Activated CD4-positive, alpha-beta T cell treated with anti-CD3 and anti-CD28 coated beads, Interleukin-2, amount 10 ng/mL, durations not matched to agents 24 days and 14 days (primary cell): ENCODE data around the gene PPIL6. TPM values are rescaled to one million over a fixed set of nuclear protein-coding genes. Genes with fewer than 3 reads are reported as not detected.

Experiments used
- DNase-seq: peaks from one replicate; pipeline ENCODE4 v3.0.0; 2022
- H3K27ac Mint-ChIP-seq: one replicate; pipeline ENCODE4 v1.8.0; 2022; ENCODE audit warnings: mild to moderate bottlenecking, mixed read lengths
- H3K27me3 Mint-ChIP-seq: one replicate; pipeline ENCODE4 v1.8.0; 2022; ENCODE audit warnings: mixed read lengths
- H3K36me3 Mint-ChIP-seq: one replicate; pipeline ENCODE4 v1.8.0; 2022; ENCODE audit warnings: low read depth, mild to moderate bottlenecking, mixed read lengths
- H3K4me1 Mint-ChIP-seq: one replicate; pipeline ENCODE4 v1.8.0; 2021; ENCODE audit warnings: mixed read lengths
- H3K4me3 Mint-ChIP-seq: one replicate; pipeline ENCODE4 v1.8.0; 2022; ENCODE audit warnings: mild to moderate bottlenecking, moderate library complexity, mixed read lengths
- H3K9me3 Mint-ChIP-seq: one replicate; pipeline ENCODE4 v1.8.0; 2021; ENCODE audit warnings: mixed read lengths
- intact Hi-C: fragments of 100-400 bp; cut with micrococcal nuclease; formaldehyde crosslinking; loops from one replicate; pipeline ENCODE4 v1.15.1; 2023
- total RNA-seq: library from RNA; stranded (reverse); gene quantifications from 2 replicates; pipeline ENCODE4 v1.2.3, GENCODE V29; 2022

PPIL6 gene
- total RNA-seq, 1 donor from 2014 or later = not detected

DNA sequence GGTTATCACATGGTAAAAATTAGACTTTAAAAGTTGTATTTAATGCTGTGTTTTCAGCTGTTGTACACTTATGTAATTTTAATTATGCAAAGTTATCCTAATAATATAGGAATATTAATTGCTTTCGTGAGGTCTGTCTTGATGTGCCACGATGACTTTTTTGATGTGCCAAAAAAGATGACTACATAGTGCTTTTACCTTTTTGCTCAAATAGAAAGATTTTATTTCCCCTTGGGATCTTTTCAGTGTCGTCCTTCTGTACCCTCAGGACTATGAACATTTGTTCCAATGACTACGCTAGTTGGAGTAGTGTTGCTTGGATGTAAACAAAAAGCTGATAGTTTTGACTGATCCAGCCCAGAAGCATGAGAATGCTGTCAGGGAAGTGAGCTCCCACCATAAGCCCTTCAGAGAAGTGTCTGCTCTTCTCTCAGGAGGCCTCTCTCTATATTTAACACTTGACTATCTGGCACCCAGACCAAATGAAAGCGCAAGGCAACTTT lies 56.9 kb downstream of the PPIL6 start:
- H3K4me1 Mint-ChIP-seq = peaks cover 23% of the 10 kb centered on the region
- H3K36me3 Mint-ChIP-seq = peaks cover 24% of the 10 kb centered on the region
- peaks cover 7% of the 10 kb centered on the region for H3K27me3 Mint-ChIP-seq
- no peaks in the 10 kb centered on the region for H3K9me3 Mint-ChIP-seq
- H3K4me3 Mint-ChIP-seq = peak overlapping the region; percentile 96
- peak overlapping the region; percentile 99 for H3K27ac Mint-ChIP-seq
- peak; percentile 63 for DNase-seq
- intact Hi-C loops = loop anchor here (1.0 to 5.0 kb wide), 14 partner anchors 57 to 1667 kb away; partner anchors contain the start of genes CDC40, CDK19, CEP57L1 and MICAL1

DNA sequence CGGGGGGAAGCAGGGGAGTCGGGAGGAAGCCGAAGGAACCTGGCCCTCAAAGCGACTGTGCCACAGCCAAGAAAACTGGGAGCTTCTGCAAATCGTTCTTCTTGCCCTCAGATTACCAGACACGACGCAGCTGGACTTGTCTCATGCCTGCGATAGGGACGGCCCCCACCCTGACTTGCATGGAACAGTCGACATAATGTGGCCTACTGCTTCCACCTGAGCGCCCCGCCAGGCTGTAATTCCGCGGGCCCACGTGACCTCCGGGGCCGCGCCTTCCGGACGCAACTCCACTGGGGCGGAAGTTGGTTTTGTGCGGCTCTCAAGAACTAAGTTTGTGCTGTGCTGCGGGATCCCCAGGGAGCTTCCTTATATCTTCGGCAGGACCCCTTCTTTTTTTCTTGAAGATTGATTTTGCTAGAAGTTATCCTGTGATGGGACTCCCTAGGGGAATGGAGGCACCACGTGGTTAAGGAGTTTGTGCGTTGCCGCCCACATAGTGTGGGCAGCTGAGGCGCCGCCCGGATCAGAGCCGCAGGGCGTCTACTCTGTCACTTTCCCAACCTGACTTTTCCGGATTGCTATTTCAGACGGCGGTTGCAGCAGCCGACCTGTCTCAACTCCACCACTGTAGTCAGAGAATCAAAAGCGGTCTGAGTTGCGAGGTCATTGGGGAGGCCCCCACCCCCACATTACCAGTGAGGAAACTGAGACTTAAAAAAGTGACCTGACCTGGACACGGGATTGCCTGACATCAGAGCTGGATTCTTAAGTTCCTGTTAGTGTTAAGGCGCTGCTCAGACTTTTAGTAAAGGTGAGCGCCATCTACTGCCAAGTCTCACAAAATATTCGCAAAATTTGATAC lies 57.6 kb downstream of the PPIL6 start:
- no peaks in the 10 kb centered on the region for H3K9me3 Mint-ChIP-seq
- H3K4me1 Mint-ChIP-seq = peaks cover 30% of the 10 kb centered on the region
- H3K27me3 Mint-ChIP-seq = peaks cover 4% of the 10 kb centered on the region
- intact Hi-C loops = loop anchor here (1.0 to 5.0 kb wide), 16 partner anchors 57 to 1666 kb away; partner anchors contain the start of genes AK9, CDC40, CDK19 and CEP57L1
- peak overlapping the region; percentile 99 for H3K27ac Mint-ChIP-seq
- H3K4me3 Mint-ChIP-seq = peak overlapping the region; percentile 96
- peak; percentile 97 for DNase-seq
- H3K36me3 Mint-ChIP-seq = peaks cover 31% of the 10 kb centered on the region

DNA sequence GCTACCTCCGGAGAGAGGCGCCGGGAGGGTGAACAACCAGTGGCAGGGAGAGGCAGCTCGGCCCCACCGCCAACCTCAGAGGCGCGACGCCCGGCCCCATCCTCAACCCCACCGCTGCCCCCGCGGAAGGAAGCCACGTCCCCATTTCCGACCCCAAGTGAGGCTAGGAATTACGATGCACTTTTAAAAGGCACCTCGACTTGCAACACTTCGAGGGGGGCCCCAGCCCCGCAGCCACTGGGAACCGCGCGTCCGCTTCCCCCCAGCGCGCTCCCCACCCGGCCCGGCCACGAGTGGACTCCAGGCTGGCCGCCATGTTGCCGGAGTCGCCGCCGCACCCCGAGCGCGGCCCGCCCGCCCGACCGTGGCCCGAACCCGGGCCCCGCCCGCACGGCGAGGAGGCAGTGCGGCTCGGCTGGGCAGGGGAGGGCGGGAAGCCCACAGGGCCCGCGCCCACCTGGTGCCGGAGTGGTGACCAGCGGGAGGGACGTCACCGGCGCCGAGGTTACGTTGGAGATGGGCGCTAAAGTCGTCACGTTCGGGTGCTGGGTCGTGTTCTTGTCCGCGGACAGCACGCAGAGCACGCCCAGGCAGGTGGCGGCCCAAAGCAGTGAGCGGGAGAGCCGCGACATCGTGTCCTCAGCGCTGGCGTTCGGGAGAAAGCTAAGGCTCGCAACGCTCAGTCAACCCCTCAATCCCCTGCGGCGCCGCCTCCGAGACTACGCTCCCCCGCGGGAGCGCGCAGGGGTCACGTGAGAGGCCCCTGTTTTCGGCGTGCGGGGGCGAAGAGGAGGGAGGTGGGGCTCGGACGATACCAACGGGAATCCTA lies 58.5 kb downstream of the PPIL6 start, which contains the start of gene CD164:
CD164 (minus strand) TSS at position 721 of the 829 bp plus-strand sequence; CDS start at position 632, 89 bp downstream.
- H3K27me3 Mint-ChIP-seq = peaks cover 4% of the 10 kb centered on the region
- peaks cover 33% of the 10 kb centered on the region for H3K4me1 Mint-ChIP-seq

DNA sequence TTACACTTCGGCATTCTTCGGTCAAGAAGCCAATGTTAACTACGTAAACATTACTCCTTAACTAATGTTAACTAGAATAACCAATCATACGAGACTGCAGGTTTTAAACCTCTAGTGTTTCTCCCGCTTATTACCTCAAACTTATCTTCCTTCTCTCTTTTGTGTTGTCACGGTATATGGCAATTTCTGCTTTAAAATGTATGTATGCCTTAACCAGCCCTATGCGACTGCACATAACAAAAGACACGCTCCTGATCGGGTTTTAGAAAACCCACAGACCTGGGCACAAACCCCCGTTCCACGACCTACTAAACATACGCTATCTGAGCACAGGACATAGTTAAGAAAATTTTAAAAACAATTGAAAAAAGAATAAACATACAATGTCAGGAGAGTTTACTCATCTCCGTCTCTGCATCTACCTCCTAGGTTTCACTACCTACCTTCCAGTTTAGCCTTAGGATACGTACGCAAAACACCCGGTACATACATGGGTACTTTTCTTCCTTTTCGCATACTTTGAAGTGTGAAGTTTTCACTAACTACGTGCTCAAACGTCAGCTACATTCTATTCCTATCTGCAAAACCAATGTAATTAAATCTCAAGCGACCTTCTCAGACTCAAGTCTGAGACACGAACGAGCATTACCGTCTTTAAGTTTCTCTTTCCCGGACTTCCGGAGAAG lies 59.2 kb downstream of the PPIL6 start:
- DNase-seq = no peak
- Mint-ChIP-seq H3K27ac (peak overlapping the region; percentile 98), H3K4me1 (peaks cover 37% of the 10 kb centered on the region), H3K27me3 (peaks cover 2% of the 10 kb centered on the region), H3K36me3 (peaks cover 45% of the 10 kb centered on the region), H3K9me3 (no peaks in the 10 kb centered on the region), H3K4me3 (peak overlapping the region; percentile 94)
- intact Hi-C loops = loop anchor here (1.0 to 5.0 kb wide), 5 partner anchors 8 to 1496 kb away; partner anchors contain the start of genes CDC40 and CDK19

More for the DNA sequence above, 58.5 kb downstream of the PPIL6 start, which contains the start of gene CD164:
- DNase-seq = peak; percentile 98
- peaks cover 39% of the 10 kb centered on the region for H3K36me3 Mint-ChIP-seq
- intact Hi-C loops = loop anchor here (1.0 to 5.0 kb wide), 15 partner anchors 9 to 1665 kb away; partner anchors contain the start of genes AK9, CDC40, CDK19 and FIG4
- H3K4me3 Mint-ChIP-seq = peak within 1 kb of the TSS; percentile 96
- peak within 1 kb of the TSS; percentile 99 for H3K27ac Mint-ChIP-seq
- H3K9me3 Mint-ChIP-seq = no peaks in the 10 kb centered on the region

DNA sequence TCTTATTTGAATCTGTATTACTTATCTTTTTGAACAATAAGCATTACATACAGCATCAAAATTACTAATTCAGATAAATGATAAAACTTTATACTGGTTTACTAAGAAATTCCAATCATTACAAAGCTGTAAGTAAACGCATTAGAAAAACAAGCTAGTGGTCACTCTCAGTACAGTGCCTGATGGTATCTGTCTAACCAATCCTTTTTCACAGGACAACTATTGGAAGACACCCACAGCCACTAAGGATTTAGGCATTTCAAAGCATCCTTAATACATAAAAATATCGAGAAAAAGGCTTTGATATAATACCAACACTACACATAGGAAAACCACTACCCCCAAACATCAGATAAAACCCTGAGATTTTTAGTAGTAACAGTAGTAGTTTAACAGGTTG lies 60.7 kb downstream of the PPIL6 start:
- Mint-ChIP-seq H3K36me3 (peaks cover 55% of the 10 kb centered on the region), H3K27me3 (no peaks in the 10 kb centered on the region), H3K27ac (peak overlapping the region; percentile 95), H3K9me3 (no peaks in the 10 kb centered on the region), H3K4me3 (peak overlapping the region; percentile 94), H3K4me1 (peaks cover 43% of the 10 kb centered on the region)
- intact Hi-C loops = loop anchor here (5.0 kb wide), 3 partner anchors 803 to 1498 kb away; partner anchors contain the start of genes CDC40 and CDK19
- peak; percentile 49 for DNase-seq

DNA sequence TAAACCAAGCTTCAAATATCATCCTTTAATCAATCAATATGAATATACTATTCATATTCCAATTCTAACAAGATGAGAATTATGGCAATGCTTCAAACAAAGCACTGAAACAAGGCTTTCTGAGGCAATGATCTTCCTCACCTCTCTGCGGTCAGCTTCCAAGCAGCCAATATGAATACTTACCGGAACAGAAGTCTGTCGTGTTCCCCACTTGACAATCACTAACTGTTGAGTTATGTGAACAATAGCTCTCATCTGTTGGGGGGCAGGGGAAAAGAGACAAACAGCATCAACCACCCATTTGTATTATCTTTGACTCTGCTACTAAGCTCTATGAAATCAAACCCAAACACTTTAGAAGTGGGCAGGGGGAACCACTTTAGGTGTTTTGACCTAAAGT lies 62.7 kb downstream of the PPIL6 start:
- intact Hi-C loops = no loop called here
- Mint-ChIP-seq H3K27me3 (no peaks in the 10 kb centered on the region), H3K4me3 (peak overlapping the region; percentile 73), H3K9me3 (no peaks in the 10 kb centered on the region), H3K27ac (peak overlapping the region; percentile 74), H3K36me3 (peaks cover 73% of the 10 kb centered on the region), H3K4me1 (peaks cover 47% of the 10 kb centered on the region)
- peak; percentile 52 for DNase-seq

DNA sequence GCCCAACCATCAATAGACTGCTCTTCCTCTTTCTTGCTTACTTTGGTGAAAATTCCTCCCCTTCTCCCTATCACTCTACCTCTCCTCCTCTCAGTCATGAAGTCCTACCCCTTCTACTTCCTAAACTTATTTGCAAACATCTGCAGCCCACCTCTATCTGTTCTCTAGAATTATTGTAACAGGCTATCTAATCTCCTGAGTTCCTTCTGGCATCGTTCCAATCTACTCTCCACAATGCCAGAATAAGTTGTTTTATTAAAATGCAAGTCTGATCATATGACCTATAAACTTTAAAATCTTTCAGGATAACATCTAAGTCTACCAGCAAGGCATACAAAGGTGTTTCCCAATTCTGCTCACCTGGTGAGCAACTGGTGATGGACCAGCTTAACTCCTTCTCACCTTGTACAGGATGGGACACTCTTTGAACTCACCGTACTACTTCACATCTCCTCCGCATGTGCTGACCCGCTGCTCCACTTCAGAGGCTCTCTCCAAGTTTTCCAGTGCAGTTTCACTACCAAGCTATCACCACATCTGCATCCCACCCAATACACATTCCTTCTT lies 66.0 kb downstream of the PPIL6 start:
- H3K4me1 Mint-ChIP-seq = peaks cover 60% of the 10 kb centered on the region
- intact Hi-C loops = no loop called here
- peak overlapping the region; percentile 85 for H3K4me3 Mint-ChIP-seq
- H3K36me3 Mint-ChIP-seq = peaks cover 80% of the 10 kb centered on the region
- no peaks in the 10 kb centered on the region for H3K27me3 Mint-ChIP-seq
- no peaks in the 10 kb centered on the region for H3K9me3 Mint-ChIP-seq
- peak overlapping the region; percentile 99 for H3K27ac Mint-ChIP-seq
- no peak for DNase-seq

DNA sequence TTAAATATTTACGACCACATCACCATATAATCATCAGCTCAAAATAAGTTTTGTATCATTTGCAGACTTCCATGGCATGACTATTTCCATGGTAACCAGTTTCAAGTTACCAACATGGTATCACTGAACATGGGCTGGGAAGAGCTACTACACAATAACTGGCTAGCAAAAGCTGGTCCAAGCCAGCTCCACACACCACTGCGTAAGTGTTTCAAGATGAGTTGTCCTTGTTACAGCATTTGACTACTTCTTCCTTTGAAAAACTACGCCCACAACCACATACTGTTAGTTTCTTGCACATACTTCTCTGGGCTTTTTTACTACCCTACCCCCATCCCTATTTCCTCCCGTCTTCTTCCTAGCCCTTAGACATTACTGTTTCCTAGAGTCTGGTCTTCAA lies 66.7 kb downstream of the PPIL6 start:
- H3K4me1 Mint-ChIP-seq = peaks cover 56% of the 10 kb centered on the region
- peak overlapping the region; percentile 99 for H3K27ac Mint-ChIP-seq
- intact Hi-C loops = loop anchor here (1.0 to 2.0 kb wide), 6 partner anchors 8 to 490 kb away; partner anchors contain the start of genes CEP57L1 and SESN1
- peak overlapping the region; percentile 85 for H3K4me3 Mint-ChIP-seq
- H3K27me3 Mint-ChIP-seq = no peaks in the 10 kb centered on the region
- H3K9me3 Mint-ChIP-seq = no peaks in the 10 kb centered on the region
- DNase-seq = peak; percentile 82
- peaks cover 76% of the 10 kb centered on the region for H3K36me3 Mint-ChIP-seq

DNA sequence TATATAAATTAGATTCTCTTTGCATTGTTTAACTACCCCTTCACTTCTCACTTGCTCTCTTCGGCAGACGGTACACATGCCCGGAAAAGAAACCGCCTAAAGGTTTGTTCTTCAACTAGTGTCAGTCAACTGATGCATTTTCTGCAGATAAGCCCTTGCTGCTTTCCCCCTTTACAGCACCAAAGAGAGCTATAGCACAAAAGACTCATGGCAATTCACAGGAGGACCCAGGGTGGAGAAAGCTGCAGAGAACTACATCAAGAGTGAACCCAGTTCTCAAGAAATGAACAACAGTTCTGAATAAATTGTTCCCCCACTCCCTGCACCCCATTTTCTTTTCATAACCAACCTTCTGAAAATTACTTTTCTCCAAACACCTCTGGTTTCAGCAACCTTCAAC lies 67.1 kb downstream of the PPIL6 start:
- H3K27me3 Mint-ChIP-seq = no peaks in the 10 kb centered on the region
- no peaks in the 10 kb centered on the region for H3K9me3 Mint-ChIP-seq
- peak overlapping the region; percentile 85 for H3K4me3 Mint-ChIP-seq
- H3K36me3 Mint-ChIP-seq = peaks cover 78% of the 10 kb centered on the region
- H3K4me1 Mint-ChIP-seq = peaks cover 54% of the 10 kb centered on the region
- peak; percentile 63 for DNase-seq
- intact Hi-C loops = loop anchor here (1.0 to 2.0 kb wide), 6 partner anchors 8 to 490 kb away; partner anchors contain the start of genes CEP57L1 and SESN1
- peak overlapping the region; percentile 99 for H3K27ac Mint-ChIP-seq

DNA sequence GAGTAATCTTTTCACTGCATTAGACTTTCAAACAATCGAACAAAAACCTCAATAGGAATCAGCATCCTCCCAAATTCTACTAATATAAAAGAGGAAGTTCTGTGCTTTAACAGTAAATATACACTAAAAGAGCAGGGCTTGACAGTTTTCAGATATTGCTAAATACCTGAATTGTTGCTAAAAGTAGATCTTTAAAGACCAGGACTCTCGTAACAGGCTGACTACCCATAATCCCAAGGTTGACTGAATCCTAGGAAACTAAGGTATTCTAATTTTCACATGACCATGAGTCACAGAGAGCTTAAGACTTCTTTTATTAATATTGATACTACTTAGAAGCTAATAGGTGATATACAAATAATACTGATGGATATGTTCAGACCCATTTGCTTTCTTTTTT lies 68.3 kb downstream of the PPIL6 start:
- Mint-ChIP-seq H3K4me1 (peaks cover 49% of the 10 kb centered on the region), H3K4me3 (peak overlapping the region; percentile 68)
- intact Hi-C loops = loop anchor here (2.0 kb wide), 3 partner anchors 67 to 277 kb away; partner anchors contain the start of genes CEP57L1 and SESN1

DNA sequence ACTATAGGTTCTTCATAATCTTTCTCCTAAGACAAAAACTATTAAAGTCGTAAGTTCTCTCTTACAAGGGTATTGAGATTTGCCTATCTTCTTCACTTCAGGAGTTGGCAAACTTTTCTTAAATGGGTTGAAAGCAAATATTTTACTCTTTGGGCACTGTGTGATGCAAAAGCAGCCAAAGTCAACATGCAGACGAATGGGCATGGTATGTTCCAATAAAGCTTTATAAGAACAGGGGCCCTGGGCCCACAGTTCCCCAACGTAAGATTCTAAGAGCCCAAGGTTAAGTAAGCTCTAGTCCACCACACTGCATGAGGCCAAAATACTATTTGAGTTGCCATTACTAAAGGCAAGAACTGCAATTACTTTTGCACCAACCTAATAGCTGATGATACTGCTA lies 69.6 kb downstream of the PPIL6 start:
- Mint-ChIP-seq H3K4me1 (peaks cover 46% of the 10 kb centered on the region), H3K27ac (no peak overlapping the region), H3K27me3 (no peaks in the 10 kb centered on the region), H3K4me3 (no peak overlapping the region), H3K36me3 (peaks cover 73% of the 10 kb centered on the region), H3K9me3 (no peaks in the 10 kb centered on the region)
- intact Hi-C loops = no loop called here
- no peak for DNase-seq

More for the DNA sequence above, 68.3 kb downstream of the PPIL6 start:
- Mint-ChIP-seq H3K27ac (peak overlapping the region; percentile 80), H3K27me3 (no peaks in the 10 kb centered on the region), H3K9me3 (no peaks in the 10 kb centered on the region), H3K36me3 (peaks cover 73% of the 10 kb centered on the region)
- DNase-seq = no peak

DNA sequence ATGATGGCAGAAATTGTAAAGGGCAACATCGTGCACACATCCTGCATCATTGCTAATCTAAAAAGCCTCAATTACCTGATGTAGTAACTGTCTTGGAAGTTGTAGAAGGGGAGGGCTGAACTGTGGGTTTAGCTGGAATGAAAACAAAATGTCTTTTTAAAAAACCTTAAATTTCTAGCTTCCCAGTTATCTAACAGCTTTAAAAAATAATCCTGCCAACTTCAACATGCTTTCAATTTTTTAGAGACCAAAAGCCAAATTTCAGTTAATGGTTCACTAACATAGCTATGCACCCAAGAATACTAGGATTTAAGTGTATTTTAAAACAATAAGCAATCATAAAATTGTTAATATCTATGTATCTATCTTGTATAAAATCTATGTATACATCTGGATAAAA lies 70.1 kb downstream of the PPIL6 start:
- Mint-ChIP-seq H3K4me3 (no peak overlapping the region), H3K27me3 (no peaks in the 10 kb centered on the region), H3K9me3 (no peaks in the 10 kb centered on the region), H3K36me3 (peaks cover 72% of the 10 kb centered on the region), H3K27ac (peak overlapping the region; percentile 20), H3K4me1 (peaks cover 46% of the 10 kb centered on the region)
- DNase-seq = no peak
- intact Hi-C loops = no loop called here
